Naive B cell (primary cell): Measurements from ENCODE around the gene ADAM19. TPM values are rescaled to one million over a fixed set of nuclear protein-coding genes. Genes with fewer than 3 reads are reported as not detected.
A peak's percentile ranks its signal among the peaks of the same experiment; 100 is the strongest.

Experiments used
- ATAC-seq, 2 donors: fragments of 150-1000 bp; cut with Tn5 transposase; 2 replicates each; pipeline ENCODE4 v1.10.0; 2021; ENCODE audit warnings: low read depth in 2 of 2, mild to moderate bottlenecking in 2 of 2, moderate library complexity in 2 of 2
- DNase-seq: peaks from one replicate; pipeline ENCODE4 v3.0.0; 2022
- H3K27ac Mint-ChIP-seq, 6 donors: one replicate each; pipeline ENCODE4 v1.8.0; 2020 to 2022; ENCODE audit warnings: mild to moderate bottlenecking in 6 of 6, mixed read lengths in 6 of 6, moderate library complexity in 5 of 6, inconsistent platforms in 2 of 6
- H3K27me3 Mint-ChIP-seq, 3 donors: one replicate each; pipeline ENCODE4 v1.8.0; 2021 to 2022; ENCODE audit warnings: mixed read lengths in 3 of 3, mild to moderate bottlenecking in 1 of 3
- H3K36me3 Mint-ChIP-seq, 2 donors: one replicate each; pipeline ENCODE4 v1.8.0; 2020 to 2022; ENCODE audit warnings: mixed read lengths in 2 of 2, inconsistent platforms in 1 of 2, mild to moderate bottlenecking in 1 of 2
- H3K4me1 Mint-ChIP-seq, 3 donors: one replicate each; pipeline ENCODE4 v1.8.0; 2020 to 2022; ENCODE audit warnings: mixed read lengths in 3 of 3, inconsistent platforms in 1 of 3, mild to moderate bottlenecking in 1 of 3, moderate library complexity in 1 of 3
- H3K4me3 Mint-ChIP-seq, 8 donors: one replicate each; pipeline ENCODE4 v1.8.0; 2020 to 2022; ENCODE audit warnings: mild to moderate bottlenecking in 8 of 8, mixed read lengths in 8 of 8, moderate library complexity in 8 of 8, inconsistent platforms in 2 of 8
- H3K9me3 Mint-ChIP-seq, 7 donors: one replicate each; pipeline ENCODE4 v1.8.0; 2020 to 2022; ENCODE audit warnings: mixed read lengths in 7 of 7, mild to moderate bottlenecking in 5 of 7, inconsistent platforms in 2 of 7, moderate library complexity in 1 of 7
- polyA plus RNA-seq, 6 donors: library from polyadenylated mRNA; unstranded; fragments of 300-500 nt; fragmentation: Illumina TruSeq; gene quantifications; one replicate each; pipeline ENCODE4 v1.2.3, GENCODE V29; 2021; ENCODE audit warnings: low read depth in 6 of 6

ADAM19 gene
- polyA plus RNA-seq, 6 donors from 2014 or later, result 6.3 to 75.5 (median 43.4) TPM

DNA sequence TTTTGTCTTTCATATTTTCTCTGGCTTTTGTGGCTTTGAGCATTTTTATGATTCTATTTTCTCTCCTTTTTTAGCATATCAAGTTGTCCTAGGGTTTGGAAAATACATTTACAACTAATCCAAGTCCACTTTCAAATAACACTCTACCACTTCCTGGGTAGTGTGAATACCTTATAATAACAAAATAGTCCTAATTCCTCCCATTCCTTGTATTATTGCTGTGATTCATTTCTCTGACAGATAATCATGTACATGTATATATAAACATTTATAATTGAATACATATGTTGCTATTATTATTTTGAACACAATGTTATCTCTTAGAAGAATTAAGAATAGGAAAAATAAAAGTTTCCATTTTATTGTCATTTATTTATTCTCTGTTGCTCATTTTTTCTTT lies 14.9 kb upstream of the ADAM19 start:
- Mint-ChIP-seq H3K27me3 (no peaks in the 10 kb centered on the region), H3K4me3 (no peak overlapping the region), H3K27ac (peak overlapping the region in 4 of 6 donors; percentile 3 to 98 (median 38)), H3K9me3 (peaks cover 0 to 6% (median 2%) of the 10 kb centered on the region in 7 donors), H3K36me3 (peaks cover 5 to 10% of the 10 kb centered on the region in 2 donors), H3K4me1 (peaks cover 44 to 58% (median 55%) of the 10 kb centered on the region in 3 donors)
- DNase-seq (no peak), ATAC-seq (no peak)

GRCh38 chr5:157584628-157585027 lies 9.1 kb upstream of the ADAM19 start:
- DNase-seq (no peak), ATAC-seq (no peak)
- no peaks in the 10 kb centered on the region for H3K27me3 Mint-ChIP-seq
- H3K27ac Mint-ChIP-seq, result peak overlapping the region in 1 of 6 donors; percentile 10
- H3K4me1 Mint-ChIP-seq, result peaks cover 33 to 51% (median 40%) of the 10 kb centered on the region in 3 donors
- H3K36me3 Mint-ChIP-seq, result no peaks in the 10 kb centered on the region
- H3K4me3 Mint-ChIP-seq, result no peak overlapping the region
- H3K9me3 Mint-ChIP-seq, result no peaks in the 10 kb centered on the region

DNA sequence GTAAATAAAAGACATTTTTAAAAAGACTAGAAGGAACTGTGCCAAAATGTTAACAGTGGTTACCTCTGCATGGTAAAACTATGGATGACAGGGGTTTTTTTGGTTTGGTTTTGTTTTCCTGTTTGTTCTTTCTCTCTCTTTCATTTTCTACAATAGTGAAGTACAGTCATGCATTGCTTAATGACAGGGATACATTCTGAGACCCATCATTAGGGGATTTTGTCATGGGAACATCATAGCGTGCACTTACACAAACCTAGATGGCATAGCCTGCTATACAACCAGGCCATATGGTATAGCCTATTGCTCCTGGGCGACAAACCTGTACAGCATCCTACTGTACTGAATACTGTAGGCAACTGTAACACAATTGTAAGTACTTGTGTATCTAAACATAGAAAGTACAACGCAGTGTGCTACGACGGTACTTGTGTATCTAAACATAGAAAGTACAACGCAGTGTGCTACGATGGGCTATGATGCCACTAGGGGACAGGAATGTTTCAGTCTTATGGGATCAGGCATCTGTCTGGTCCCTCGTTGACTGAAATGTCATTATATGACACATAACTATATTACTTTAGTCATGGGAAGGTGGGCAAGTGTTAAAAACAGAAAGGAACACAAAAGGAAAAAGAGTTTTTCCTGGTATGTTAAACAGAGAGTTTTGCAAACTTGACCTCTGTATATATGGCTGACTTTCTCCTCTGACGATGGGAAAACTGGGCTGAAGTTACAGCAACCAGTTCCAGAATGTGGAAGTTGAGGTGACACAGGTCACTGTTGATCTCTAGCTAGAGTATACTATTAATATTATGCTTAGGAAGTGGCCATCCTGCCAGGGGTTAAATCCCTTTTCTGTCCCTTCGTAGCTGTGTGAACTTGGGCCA lies 7.4 kb upstream of the ADAM19 start:
- no peaks in the 10 kb centered on the region for H3K36me3 Mint-ChIP-seq
- H3K27me3 Mint-ChIP-seq, result no peaks in the 10 kb centered on the region
- peaks cover 43 to 60% (median 52%) of the 10 kb centered on the region in 3 donors for H3K4me1 Mint-ChIP-seq
- H3K4me3 Mint-ChIP-seq, result peak overlapping the region in 3 of 8 donors; percentile 7 to 62 (median 9)
- H3K27ac Mint-ChIP-seq, result peak overlapping the region in 5 of 6 donors; percentile 43 to 82 (median 65)
- ATAC-seq (peak; percentile 80), DNase-seq (no peak)
- no peaks in the 10 kb centered on the region for H3K9me3 Mint-ChIP-seq

DNA sequence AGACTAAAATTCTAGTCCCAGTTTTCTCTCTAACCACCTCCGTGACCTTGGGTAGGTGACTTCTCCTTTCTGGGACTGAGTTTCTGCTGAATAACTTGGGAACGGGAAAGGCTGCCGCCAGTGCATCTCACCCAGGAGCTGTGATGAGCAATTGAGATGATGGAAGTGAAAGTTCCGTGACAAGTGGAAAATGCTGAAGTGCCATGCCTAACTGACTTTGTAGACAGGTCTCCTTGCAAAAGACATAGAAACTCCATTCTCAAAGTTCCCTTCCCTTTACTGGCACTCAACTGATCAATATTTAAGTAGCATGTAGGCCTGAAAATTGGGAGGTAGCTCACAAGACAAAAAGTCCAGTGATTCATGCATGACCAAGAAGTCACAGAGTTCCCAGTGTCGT lies 6.3 kb upstream of the ADAM19 start:
- Mint-ChIP-seq H3K4me3 (peak overlapping the region in 3 of 8 donors; percentile 14 to 51 (median 16)), H3K9me3 (no peaks in the 10 kb centered on the region), H3K36me3 (no peaks in the 10 kb centered on the region), H3K27me3 (no peaks in the 10 kb centered on the region), H3K27ac (peak overlapping the region in 1 of 6 donors; percentile 74), H3K4me1 (peaks cover 48 to 69% (median 57%) of the 10 kb centered on the region in 3 donors)
- DNase-seq (no peak), ATAC-seq (no peak)

DNA sequence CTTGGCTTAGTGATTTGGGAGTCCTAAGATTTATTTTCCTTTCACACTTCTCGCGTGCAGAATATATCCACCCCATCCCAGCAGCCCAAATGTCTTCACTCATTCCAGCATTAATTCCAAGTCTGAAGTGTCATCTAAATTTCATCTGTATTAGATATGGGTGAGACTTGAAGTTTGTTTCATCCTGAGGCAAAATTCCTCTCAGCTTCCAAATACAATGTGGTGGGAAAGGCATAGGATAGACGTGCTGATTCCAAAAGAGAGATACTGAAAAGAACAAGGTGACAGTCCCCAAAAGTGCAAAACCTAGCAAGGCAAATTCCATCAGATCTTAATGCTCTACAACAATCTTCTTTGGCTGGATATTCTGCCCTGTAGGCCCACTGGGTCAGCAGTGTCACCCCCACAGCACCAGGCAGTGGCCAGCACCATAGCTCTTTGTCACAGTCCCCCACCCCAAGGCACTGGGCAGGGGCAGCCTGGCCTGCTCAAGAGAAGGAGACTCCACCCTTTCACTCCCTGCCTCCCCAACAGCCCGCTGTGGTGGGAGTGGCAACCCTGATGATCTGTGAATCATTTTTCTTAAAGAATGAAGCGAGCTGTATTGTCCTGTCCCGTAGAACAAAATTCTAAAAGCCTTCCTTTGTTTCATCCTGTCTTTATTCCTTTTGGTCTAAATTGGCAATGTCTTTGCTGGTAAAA lies 2.7 kb upstream of the ADAM19 start:
- ATAC-seq, result no peak
- H3K27ac Mint-ChIP-seq, result peak overlapping the region in 4 of 6 donors; percentile 21 to 80 (median 42)
- no peaks in the 10 kb centered on the region for H3K27me3 Mint-ChIP-seq

GRCh38 chr5:157576678-157577077 lies 1.1 kb upstream of the ADAM19 start:
- DNase-seq, result no peak
- peaks cover 8 to 9% of the 10 kb centered on the region in 2 donors for H3K36me3 Mint-ChIP-seq

More for the DNA sequence above, 2.7 kb upstream of the ADAM19 start:
- H3K4me1 Mint-ChIP-seq, result peaks cover 56 to 69% (median 63%) of the 10 kb centered on the region in 3 donors
- H3K4me3 Mint-ChIP-seq, result peak overlapping the region in 1 of 8 donors; percentile 94
- DNase-seq, result no peak
- H3K36me3 Mint-ChIP-seq, result peaks cover 8 to 9% of the 10 kb centered on the region in 2 donors
- no peaks in the 10 kb centered on the region for H3K9me3 Mint-ChIP-seq

DNA sequence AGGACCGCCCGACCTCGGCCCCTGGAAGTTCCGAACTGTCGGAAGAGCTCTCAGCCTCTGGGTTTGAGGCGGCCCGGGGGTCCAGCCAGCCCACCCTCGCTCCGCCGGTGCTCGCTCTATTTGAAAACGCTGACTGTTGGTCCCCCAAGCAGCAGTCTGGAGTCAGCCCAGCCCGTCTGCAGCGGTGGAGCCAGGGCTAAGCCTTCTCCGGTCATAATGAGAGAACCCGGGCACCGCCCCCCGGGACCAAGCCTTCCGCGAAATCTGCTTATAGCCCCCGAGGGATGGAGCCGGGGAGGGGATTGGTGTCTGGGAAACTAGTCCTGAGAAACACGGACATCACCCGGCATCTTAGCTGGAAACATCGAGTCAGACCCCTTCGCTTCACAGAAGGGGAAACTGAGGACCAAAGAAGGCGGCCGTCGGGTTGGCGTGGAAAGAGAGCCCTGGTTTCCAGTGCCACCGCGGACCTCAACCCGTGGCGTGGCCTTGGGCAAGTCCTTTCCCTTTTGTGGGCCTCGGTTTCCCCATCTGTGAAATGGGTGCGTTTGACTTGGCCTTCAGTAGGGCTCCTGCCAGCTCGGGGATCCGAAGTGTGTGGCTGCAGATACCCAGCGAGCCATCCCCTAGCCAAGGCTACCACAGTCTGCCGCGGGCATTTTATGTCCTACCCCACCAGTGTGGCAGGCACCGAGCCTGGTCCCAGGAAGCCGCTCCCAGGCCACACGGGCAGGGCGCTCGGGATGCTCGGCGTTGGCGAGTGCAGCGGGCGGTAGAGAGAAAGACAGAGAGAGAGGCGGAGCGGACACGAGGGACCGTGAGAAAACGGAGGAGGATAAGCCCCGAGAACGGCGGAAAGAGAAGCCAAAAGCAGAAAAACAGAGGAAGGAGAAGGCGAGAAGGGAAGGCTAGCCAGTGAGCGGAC lies 857 bp downstream of the ADAM19 start:
- H3K4me3 Mint-ChIP-seq, result peak overlapping the region; percentile 94 to 100 (median 98)
- ATAC-seq (no peak), DNase-seq (no peak)
- no peaks in the 10 kb centered on the region for H3K9me3 Mint-ChIP-seq
- H3K27ac Mint-ChIP-seq, result peak overlapping the region; percentile 83 to 98 (median 92)
- peaks cover 55 to 71% (median 56%) of the 10 kb centered on the region in 3 donors for H3K4me1 Mint-ChIP-seq
- peaks cover 12 to 15% of the 10 kb centered on the region in 2 donors for H3K36me3 Mint-ChIP-seq
- no peaks in the 10 kb centered on the region for H3K27me3 Mint-ChIP-seq

More at GRCh38 chr5:157576678-157577077, 1.1 kb upstream of the ADAM19 start:
- Mint-ChIP-seq H3K27ac (peak overlapping the region in 5 of 6 donors; percentile 25 to 91 (median 80)), H3K27me3 (no peaks in the 10 kb centered on the region), H3K9me3 (no peaks in the 10 kb centered on the region), H3K4me3 (peak overlapping the region; percentile 81 to 98 (median 94)), H3K4me1 (peaks cover 49 to 67% (median 55%) of the 10 kb centered on the region in 3 donors)
- no peak for ATAC-seq

GRCh38 chr5:157571357-157571827 lies 4.2 kb downstream of the ADAM19 start:
- no peaks in the 10 kb centered on the region for H3K27me3 Mint-ChIP-seq
- peaks cover 51 to 75% (median 55%) of the 10 kb centered on the region in 3 donors for H3K4me1 Mint-ChIP-seq
- DNase-seq (peak; percentile 85), ATAC-seq (peak; percentile 81 to 84)
- peak overlapping the region; percentile 42 to 98 (median 96) for H3K27ac Mint-ChIP-seq
- no peaks in the 10 kb centered on the region for H3K9me3 Mint-ChIP-seq
- H3K36me3 Mint-ChIP-seq, result peaks cover 27 to 34% of the 10 kb centered on the region in 2 donors
- H3K4me3 Mint-ChIP-seq, result peak overlapping the region; percentile 94 to 100 (median 98)

- ATAC-seq (peak; percentile 11 to 25), DNase-seq (peak; percentile 45)
- H3K4me3 Mint-ChIP-seq, result peak overlapping the region; percentile 94 to 100 (median 98)
- H3K27ac Mint-ChIP-seq, result peak overlapping the region; percentile 42 to 98 (median 96)
- no peaks in the 10 kb centered on the region for H3K27me3 Mint-ChIP-seq
- peaks cover 47 to 74% (median 53%) of the 10 kb centered on the region in 3 donors for H3K4me1 Mint-ChIP-seq
- H3K9me3 Mint-ChIP-seq, result no peaks in the 10 kb centered on the region
- H3K36me3 Mint-ChIP-seq, result peaks cover 27 to 34% of the 10 kb centered on the region in 2 donors
Measured at GRCh38 chr5:157570531-157571200, 4.9 kb downstream of the ADAM19 start.

DNA sequence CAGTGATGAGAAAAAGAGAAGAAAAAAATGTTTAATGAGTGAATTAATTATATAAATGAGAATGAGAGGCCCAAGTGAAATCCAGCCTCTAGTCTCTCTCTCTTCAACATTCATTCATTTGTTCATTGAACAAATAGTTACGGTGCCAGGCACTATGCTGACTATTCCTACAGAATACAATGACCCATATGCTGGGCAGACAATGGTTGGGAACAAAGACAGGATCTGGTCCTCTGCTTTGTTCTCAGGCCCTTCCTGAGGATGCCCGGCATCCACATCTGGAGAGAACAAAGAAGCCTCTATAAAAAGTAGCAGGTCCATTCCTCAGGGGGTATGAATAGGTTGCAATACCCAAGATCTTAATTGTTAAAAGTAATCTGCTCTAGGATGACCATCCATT lies 6.9 kb downstream of the ADAM19 start:
- ATAC-seq, result no peak
- no peaks in the 10 kb centered on the region for H3K27me3 Mint-ChIP-seq
- peak overlapping the region in 5 of 6 donors; percentile 42 to 83 (median 81) for H3K27ac Mint-ChIP-seq
- no peak for DNase-seq
- H3K36me3 Mint-ChIP-seq, result peaks cover 28 to 33% of the 10 kb centered on the region in 2 donors
- H3K4me3 Mint-ChIP-seq, result peak overlapping the region in 6 of 8 donors; percentile 56 to 80 (median 62)
- peaks cover 51 to 92% (median 62%) of the 10 kb centered on the region in 3 donors for H3K4me1 Mint-ChIP-seq
- H3K9me3 Mint-ChIP-seq, result no peaks in the 10 kb centered on the region

DNA sequence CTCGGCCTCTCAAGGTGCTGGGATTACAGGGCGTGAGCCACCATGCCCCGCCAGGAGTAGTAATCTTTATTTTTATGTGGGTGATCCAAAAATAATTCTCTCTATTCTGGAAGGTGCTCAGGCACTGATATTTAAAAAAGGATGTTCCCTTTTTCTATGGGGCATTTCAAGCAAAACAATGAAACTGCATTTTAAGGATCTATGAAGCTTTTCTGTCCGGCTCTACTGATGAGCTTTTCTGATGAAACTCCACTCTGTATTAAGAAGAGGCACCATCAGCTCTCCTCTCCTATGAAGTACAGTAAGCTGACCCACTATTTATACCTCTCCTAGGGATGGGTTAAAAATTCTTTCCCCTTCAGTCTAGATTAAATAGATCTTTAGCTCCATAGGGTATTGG lies 7.4 kb downstream of the ADAM19 start:
- DNase-seq (no peak), ATAC-seq (no peak)
- Mint-ChIP-seq H3K27ac (peak overlapping the region; percentile 20 to 93 (median 72)), H3K36me3 (peaks cover 31 to 35% of the 10 kb centered on the region in 2 donors), H3K27me3 (no peaks in the 10 kb centered on the region), H3K4me3 (peak overlapping the region in 7 of 8 donors; percentile 15 to 88 (median 76)), H3K9me3 (no peaks in the 10 kb centered on the region), H3K4me1 (peaks cover 53 to 92% (median 65%) of the 10 kb centered on the region in 3 donors)
